Stimulated activated naive CD8-positive, alpha-beta T cell treated with anti-CD3 and anti-CD28 coated beads, Interleukin-15, Interleukin-2, amounts not matched to agents 100 U/mL and 50 U/mL, for 24 hours (primary cell): ENCODE measurements around the gene PNPLA6.

ENCODE experiments used
- ATAC-seq: fragments of 150-1000 bp; cut with Tn5 transposase; one replicate; pipeline ENCODE4 v1.10.0; 2021
- DNase-seq: peaks from one replicate; pipeline ENCODE4 v3.0.0; 2021

The PNPLA6 gene

GRCh38 chr19:7600721-7601120 lies 65.2 kb downstream of the PNPLA6 start:
- DNase-seq (no peak), ATAC-seq (no peak)

- no peak for DNase-seq
- ATAC-seq, result no peak
Observed at GRCh38 chr19:7602240-7602934, 66.9 kb downstream of the PNPLA6 start.

- DNase-seq (no peak), ATAC-seq (no peak)
Observed at GRCh38 chr19:7602935-7603497, 67.5 kb downstream of the PNPLA6 start.

- DNase-seq, result no peak
- no peak for ATAC-seq
Observed at GRCh38 chr19:7603919-7604318, 68.4 kb downstream of the PNPLA6 start.

GRCh38 chr19:7605490-7606222 lies 70.1 kb downstream of the PNPLA6 start:
- peak; percentile 43 for DNase-seq
- ATAC-seq, result peak; percentile 38

- ATAC-seq, result no peak
Observed at GRCh38 chr19:7606289-7606688, 70.8 kb downstream of the PNPLA6 start.

GRCh38 chr19:7607212-7607873 lies 71.8 kb downstream of the PNPLA6 start:
- DNase-seq (no peak), ATAC-seq (no peak)

More at GRCh38 chr19:7606289-7606688, 70.8 kb downstream of the PNPLA6 start:
- DNase-seq, result no peak

GRCh38 chr19:7607874-7608560 lies 72.5 kb downstream of the PNPLA6 start:
- ATAC-seq (no peak), DNase-seq (no peak)

GRCh38 chr19:7610491-7611240 lies 75.1 kb downstream of the PNPLA6 start:
- DNase-seq (no peak), ATAC-seq (no peak)
